ENCODE data around the gene TRIM32.

- TF ChIP-seq CTCF (IDR thresholded peaks at IDR 0.05) (peak; percentile 57), EZH2 (IDR thresholded peaks at IDR 0.05; ENCODE audit: borderline replicate concordance, insufficient read depth, low read depth, low read length, poor library complexity, severe bottlenecking) (no peak)
Observed at GRCh38 chr9:116737152-116737546, 50.0 kb downstream of the TRIM32 start.
